ENCODE results near the gene FOXP1.

FOXP1 gene

GRCh38 chr3:71087143-71088018, 496.1 kb downstream of the FOXP1 start:
- peak; percentile 88 for FAIRE-seq
- peak; percentile 39 for DNase-seq (ENCODE audit: extremely low spot score, insufficient read length, low read depth)

DNA sequence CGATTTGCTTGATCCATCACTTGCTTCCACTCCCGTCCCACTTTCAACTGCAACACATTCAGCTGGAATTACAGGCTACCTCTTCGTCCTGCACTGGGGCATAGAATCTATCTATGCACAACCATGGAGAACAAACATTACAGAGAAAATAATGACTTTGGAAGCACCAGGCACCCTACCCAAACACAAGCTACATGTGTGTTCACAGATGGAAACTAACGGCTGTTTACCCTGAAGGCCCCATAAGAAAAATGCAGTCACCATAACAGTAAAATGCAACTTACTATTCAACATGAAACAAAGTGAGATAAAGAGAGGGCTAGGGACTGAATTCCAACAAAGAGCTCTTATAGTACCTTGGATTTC, 496.8 kb downstream of the FOXP1 start:
- DNase-seq (ENCODE audit: extremely low spot score, insufficient read length, low read depth) (no peak), FAIRE-seq (no peak)

DNA sequence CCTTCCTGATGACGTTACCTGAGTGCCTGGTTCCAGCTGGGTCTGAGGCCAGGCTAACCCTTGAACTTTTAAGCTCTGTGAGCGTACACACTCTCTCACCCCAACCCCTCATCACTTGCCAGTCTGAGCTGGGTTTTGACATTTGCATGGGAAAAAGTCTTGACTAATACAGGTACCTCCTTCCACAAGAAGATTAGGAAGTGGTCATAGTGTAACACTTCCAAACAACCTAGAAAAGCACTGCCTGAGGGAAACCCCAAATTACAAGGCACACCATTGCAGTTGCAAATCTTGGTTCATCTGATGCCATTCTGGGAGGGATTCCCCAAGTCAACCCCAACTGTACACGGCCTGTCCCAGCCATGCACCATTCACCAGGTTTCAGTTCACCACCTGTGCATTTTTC, 499.8 kb downstream of the FOXP1 start:
- FAIRE-seq (peak; percentile 21), DNase-seq (ENCODE audit: extremely low spot score, insufficient read length, low read depth) (no peak)

DNA sequence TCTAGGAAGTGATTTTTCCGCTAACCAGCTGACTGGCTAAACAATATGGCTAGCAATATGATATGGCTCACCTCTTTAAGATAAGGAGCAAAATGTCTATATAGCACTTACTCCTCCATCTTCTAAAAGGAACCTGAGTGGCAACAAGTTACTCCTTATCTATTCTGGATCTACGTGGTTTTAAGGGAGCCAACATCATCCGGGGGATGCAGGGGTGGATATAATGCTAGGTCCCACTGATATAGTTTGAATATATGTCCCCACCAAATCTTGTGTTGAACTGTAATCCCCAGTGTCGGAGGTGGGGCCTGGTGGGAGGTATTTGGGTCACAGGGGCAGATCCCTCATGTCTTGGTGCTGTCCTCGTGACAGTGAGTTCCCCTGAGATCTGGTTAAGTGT, 500.7 kb downstream of the FOXP1 start:
- DNase-seq (ENCODE audit: extremely low spot score, insufficient read length, low read depth) (no peak), FAIRE-seq (no peak)

DNA sequence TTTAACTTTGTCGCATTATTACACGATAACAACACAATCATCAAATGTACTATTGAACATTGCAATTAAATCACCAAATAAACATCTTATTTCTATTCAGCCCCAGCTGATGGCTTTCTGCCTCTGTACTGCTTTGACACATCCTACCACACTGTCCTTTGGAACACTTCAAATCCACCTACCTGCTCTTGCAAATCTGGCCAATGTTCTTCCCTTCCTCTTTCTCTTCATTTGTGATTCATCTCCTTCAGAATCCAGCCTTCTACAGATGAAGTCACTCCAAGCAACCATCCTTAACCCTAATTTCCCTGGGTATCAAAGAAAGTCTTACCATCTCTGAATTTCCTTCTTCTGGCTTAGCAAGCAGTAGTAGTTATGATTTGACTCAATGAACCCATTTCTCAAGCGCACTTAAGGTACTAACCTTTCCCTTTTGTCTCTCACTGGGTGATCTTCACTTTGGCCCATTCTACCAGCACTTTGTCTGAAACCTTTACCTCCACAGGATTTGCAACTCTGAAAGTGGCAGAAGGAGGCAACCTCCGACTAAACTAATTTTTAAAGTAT, 502.9 kb downstream of the FOXP1 start:
- no peak for DNase-seq (ENCODE audit: extremely low spot score, insufficient read length, low read depth)
- FAIRE-seq: no peak

GRCh38 chr3:71078723-71079525, 504.6 kb downstream of the FOXP1 start:
- FAIRE-seq (no peak), DNase-seq (ENCODE audit: extremely low spot score, insufficient read length, low read depth) (no peak)

DNA sequence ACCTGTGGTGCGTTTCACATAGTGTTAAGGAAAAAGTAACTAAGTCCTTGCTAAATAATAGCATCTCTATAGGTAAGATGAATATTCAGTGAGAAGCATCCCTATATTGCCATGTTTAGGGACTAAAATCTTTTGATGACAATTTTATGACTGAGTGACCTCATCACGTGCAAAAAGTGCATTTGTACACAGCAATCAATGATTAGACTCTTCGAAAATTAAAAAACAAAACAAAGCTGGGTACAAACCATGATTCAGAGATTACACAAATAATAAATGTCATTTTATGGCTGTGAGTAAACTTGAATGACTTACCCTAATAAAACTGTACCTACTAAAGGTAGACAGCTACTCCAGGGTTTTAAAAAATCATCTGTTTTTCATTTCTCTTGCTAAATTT, 505.3 kb downstream of the FOXP1 start:
- no peak for FAIRE-seq
- no peak for DNase-seq (ENCODE audit: extremely low spot score, insufficient read length, low read depth)

DNA sequence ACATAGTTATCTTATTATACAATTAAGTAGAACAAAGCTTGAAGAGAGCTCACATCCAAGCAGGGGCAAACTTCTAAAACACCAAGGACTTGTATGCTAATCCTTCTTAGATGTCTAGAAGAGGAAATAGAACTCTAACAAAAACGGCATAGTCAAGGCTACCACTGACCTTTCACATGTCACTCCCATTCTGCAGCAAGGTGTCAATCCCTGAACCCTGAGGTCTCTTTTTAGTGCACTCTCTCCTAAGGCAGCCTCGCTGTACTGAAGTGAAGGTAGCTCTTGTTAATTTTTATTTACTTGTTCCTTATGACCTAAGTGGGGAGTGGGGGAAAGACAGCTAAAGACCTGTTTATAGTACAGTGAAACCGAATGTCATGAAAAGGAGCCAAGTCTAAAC, 506.5 kb downstream of the FOXP1 start:
- FAIRE-seq (no peak), DNase-seq (ENCODE audit: extremely low spot score, insufficient read length, low read depth) (no peak)

GRCh38 chr3:71076361-71077002, 507.0 kb downstream of the FOXP1 start:
- no peak for FAIRE-seq
- DNase-seq (ENCODE audit: extremely low spot score, insufficient read length, low read depth): no peak

DNA sequence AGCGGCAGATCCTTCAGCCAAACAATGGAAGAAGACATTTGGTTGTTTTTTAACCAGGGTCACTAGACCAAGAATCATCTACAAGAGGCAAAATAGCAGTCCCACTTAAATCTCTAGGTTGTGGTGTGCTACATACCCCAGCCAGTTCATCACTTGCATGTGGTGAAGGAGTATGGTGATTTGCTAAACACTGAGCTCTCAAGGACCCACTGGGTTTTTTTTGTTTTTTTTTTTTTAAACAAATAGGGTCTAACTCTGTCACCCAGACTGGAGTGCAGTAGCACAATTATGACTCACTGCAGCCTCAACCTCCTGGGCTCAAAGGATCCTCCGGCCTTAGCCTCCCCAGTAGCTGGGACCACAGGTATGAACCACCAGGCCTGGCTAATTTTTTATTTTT, 508.0 kb downstream of the FOXP1 start:
- FAIRE-seq (no peak), DNase-seq (ENCODE audit: extremely low spot score, insufficient read length, low read depth) (no peak)

DNA sequence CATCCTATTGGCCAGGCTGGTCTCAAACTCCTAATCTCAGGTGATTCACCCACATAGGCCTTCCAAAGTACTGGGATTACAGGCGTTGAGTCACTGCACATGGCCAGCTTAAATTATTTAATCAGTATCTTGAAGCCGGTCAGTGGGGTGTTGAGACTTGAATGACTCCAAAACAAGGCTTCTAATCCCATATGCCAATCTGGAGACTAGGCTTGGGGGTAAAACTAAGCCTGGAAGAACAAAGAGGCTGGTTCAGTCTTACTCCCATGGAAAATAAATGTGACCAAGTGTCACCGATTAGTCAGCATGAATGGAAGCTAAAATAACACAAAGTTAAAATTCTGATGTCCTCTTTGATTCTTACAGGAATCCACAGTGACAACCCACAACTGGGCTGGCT, 509.1 kb downstream of the FOXP1 start:
- DNase-seq (ENCODE audit: extremely low spot score, insufficient read length, low read depth) (no peak), FAIRE-seq (no peak)

- FAIRE-seq (no peak), DNase-seq (ENCODE audit: extremely low spot score, insufficient read length, low read depth) (no peak)
Measured at GRCh38 chr3:71072986-71073385, 510.5 kb downstream of the FOXP1 start.

DNA sequence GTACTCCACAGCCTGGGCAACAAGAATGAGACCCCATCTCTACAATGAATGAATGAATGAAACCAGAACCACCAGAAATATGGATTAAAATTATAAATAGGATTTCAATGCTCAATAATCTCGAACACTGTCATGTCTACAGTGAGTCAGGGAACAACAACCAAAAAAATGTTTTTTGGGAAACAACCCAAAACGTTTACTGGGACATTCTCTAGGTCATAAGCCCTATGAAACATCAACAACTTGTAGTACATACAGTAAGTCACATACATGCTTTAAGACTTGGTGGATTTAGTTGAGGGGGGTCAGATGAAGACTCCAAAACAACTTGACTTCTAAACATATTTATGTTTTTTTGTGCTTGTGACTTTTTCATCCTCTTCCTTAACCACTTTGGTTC, 511.2 kb downstream of the FOXP1 start:
- FAIRE-seq (no peak), DNase-seq (ENCODE audit: extremely low spot score, insufficient read length, low read depth) (no peak)

DNA sequence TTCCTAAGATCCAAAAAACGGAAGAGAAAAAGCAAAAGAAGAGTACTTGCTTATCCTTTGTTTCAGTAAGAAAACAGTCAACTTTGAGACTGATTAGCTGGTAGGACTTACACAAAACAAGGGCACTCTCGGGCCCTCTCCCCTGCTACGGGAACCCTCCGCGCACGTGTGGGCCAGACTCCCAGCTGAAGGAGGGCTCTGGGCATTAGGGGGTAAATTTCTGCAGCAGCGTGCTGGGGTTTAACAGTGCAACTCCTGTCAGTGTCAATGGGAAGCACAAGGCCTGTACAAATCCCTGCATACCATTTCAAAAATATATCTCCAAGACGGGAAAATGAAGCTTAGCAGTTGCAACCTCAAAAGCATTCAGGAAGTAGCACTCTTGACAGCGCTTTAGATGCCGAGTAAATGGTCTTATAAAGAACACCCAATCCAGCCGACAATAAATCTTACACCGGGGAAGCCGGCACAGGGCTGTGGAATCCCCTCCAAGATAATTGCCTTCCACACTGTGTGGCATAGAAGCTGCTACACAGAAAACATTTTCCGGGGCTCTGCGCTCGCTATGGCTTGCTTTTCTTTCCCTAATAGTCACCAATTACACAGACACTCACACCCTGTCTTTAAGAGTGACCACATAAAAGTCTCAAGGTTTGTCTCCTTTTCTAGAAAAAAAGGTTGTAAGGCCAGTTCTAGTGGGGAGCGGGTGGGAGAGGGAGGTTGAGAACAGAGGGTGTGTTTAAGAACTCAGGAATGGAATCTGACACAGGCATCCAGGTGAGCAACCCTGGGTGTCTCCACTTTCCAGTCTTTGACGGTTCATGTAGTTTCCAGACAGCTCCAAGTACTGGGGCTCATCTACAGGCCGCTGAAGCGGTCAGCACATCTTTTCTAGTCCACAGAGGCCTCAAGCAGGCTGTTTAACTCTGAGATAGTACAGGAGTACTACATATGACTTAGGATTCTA, 512.7 kb downstream of the FOXP1 start:
- FAIRE-seq (no peak), DNase-seq (ENCODE audit: extremely low spot score, insufficient read length, low read depth) (no peak)

- FAIRE-seq (peak; percentile 26), DNase-seq (ENCODE audit: extremely low spot score, insufficient read length, low read depth) (no peak)
Measured at GRCh38 chr3:71069797-71070196, 513.7 kb downstream of the FOXP1 start.

GRCh38 chr3:71067977-71068654, 515.4 kb downstream of the FOXP1 start:
- no peak for DNase-seq (ENCODE audit: extremely low spot score, insufficient read length, low read depth)

GRCh38 chr3:71066849-71067261, 516.7 kb downstream of the FOXP1 start:
- DNase-seq (ENCODE audit: extremely low spot score, insufficient read length, low read depth) (no peak), FAIRE-seq (no peak)

More at GRCh38 chr3:71067977-71068654, 515.4 kb downstream of the FOXP1 start:
- FAIRE-seq: no peak

GRCh38 chr3:71066356-71066755, 517.2 kb downstream of the FOXP1 start:
- no peak for FAIRE-seq
- DNase-seq (ENCODE audit: extremely low spot score, insufficient read length, low read depth): no peak

DNA sequence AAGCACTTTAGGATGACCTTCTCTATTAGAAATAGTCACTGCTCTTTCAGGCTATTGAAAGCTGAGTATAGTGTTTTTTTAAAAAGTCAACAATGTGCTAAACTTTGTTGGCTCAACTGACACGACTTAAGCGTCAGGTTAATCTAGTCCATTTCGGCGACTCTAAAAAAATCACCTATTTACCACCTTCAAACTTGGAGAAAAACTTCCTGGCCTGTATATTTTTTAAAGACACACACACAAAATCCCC, 517.8 kb downstream of the FOXP1 start:
- DNase-seq (ENCODE audit: extremely low spot score, insufficient read length, low read depth) (no peak), FAIRE-seq (no peak)

Measured in GM18507 (cell line).